Measurements from ENCODE around the gene CHURC1.

GRCh38 chr14:64935508-64935907 lies 21.3 kb downstream of the CHURC1 start:
- no peak for TF ChIP-seq CTCF (IDR thresholded peaks at IDR 0.05)
- TF ChIP-seq POLR2A (IDR thresholded peaks at IDR 0.05), result no peak
